GM18858 (cell line): ENCODE results near the gene TPM2.
"Not testable (repeated sequence)": the region's sequence is repeated elsewhere in the genome, so short reads cannot be mapped to it uniquely, and the experiment has no call there.

Experiments used
- ATAC-seq: cut with Tn5 transposase; IDR thresholded peaks from one replicate; pipeline ENCODE4 v1.9.1; 2021; ENCODE audit not compliant: unreplicated experiment

The TPM2 gene

GRCh38 chr9:35656831-35657545, 32.7 kb downstream of the TPM2 start:
- no peak for ATAC-seq

- ATAC-seq = no peak
These were observed 33.4 kb downstream of the TPM2 start for GRCh38 chr9:35656348-35656747.

DNA sequence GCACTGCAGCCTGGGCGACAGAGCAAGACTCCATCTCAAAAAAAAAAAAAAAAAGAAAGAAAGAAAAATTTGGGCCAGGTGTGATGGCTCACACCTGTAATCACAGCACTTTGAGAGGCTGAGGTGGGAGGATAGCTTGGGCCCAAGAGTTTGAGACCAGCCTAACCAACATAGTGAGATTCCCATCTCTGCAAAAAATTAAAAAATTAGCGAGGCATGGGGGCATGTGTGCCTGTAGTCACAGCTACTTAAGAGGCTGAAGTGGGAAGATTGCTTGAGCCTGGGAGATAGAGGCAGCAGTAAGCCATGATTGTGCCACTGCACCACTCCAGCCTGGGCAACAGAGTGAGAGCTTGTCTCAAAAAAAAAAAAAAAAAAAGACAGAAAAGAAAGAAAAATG, 36.1 kb downstream of the TPM2 start:
- ATAC-seq = no peak

GRCh38 chr9:35652829-35653209, 36.9 kb downstream of the TPM2 start:
- no peak for ATAC-seq

DNA sequence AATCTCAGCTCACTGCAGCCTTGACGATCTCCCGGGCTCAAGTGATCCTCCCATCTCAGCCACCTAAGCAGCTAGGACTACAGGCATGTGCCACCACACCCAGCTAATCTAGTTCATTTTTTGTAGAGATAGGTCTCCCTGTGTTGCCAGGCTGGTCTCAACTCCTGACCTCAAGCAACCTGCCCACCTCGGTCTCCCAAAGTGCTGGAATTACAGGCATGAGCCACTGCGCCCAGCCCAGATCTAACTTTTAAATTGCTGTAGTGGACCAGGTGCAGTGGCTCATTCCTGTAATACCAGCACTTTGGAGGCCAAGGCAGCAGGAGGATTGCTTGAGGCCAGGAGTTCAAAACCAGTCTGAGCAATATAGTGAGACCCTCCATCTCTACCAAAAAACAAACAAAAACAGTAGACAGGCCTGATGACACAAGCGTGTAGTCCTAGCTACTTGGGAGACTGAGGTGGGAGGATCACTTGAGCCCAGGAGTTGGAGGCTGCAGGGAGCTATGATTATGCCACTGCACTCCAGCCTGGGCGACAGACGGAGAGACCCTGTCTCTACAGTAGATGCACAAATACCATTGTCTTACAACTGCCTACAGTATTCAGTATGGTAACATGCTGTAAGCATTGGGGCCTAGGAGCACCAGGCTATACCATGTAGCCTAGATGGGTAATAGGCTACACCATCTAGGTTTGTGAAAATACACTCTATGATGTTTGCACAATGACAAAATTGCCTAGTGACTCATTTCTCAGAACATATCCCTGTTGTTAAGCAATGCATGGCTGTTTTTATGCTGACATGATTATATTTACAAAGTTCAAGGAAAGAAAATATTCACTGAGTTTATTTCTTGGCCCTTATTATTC, 37.5 kb downstream of the TPM2 start:
- ATAC-seq = no peak

DNA sequence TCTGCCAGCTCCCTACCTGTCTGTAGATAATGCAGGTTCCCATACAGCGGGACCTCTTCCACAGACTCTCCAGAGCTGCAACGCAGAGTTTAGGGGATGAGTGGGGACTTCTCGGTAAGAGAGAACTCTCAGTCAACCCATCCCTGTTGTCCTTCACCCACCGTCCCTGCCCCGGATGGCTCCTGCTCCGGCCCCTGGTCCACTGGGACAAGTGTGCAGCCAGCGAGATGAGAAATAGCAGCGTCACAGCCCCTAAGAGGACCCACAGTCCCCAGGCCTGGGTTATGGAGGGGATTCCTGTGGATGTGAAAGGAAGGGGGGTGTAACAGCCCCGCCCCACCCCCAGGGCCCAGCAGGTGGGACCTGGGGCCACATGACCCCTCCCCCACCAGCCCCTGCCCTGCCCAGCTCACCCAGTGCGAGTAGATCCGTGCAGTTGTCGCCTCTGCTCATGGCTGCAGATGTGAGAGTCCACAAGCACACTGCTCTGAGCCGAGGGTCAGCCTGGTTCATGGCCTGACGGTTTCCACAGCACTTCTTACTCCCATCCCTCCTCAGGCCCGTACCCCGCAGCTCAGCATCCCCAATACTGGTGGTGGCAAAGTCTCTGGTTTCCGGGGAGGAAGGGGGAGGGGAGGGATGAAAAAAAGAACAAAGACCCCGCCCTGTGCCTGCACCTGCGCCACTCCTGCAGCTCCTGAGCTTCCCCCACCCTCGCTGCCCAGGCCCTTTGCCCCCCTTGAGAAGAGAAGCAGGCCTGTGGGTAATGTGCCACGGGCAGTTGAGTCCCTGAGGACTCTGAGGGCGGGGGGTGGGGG, 39.2 kb downstream of the TPM2 start, which contains the start of gene SIT1:
TSS of gene SIT1 (minus strand) at position 591 of the 818 bp plus-strand sequence. CDS start at position 513, 78 bp downstream.
- ATAC-seq = no peak

GRCh38 chr9:35649431-35650340, 40.0 kb downstream of the TPM2 start:
- no peak for ATAC-seq

DNA sequence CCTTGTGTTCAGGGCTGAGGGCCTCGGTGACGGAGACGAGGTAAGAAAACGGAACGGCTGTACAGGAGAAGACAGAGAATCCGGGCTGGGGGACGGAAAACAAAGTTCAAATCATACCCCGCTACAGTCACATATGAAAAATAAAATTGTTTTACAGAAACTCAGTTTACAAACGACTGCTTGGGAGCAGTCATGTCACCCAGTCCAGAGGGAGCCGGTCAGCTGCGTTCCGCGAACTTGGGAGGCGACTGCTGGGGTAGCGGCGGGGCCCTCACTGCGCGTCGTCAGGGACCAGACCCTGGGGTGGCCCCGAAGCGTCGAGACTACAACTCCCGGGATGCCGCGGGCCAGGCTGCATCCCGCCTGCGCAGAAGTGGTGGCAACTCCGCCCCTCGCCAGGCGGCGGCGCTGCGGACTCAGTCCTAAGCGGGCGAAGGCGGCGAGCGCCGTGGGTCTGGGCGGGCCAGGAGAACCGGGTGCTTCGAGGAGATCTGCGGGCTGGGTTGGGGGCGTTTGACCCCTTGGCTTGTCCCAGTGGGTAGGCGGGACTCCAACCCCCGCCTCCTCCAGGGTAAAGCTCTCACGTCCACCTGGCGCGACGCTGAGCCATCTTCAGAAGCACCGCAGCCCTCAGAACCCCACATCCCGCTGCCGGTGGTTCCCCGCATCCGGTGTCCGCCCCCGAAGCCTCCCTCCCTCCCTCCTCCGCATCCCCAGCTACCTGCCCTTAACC, 43.0 kb downstream of the TPM2 start:
- ATAC-seq = peak; percentile 67

DNA sequence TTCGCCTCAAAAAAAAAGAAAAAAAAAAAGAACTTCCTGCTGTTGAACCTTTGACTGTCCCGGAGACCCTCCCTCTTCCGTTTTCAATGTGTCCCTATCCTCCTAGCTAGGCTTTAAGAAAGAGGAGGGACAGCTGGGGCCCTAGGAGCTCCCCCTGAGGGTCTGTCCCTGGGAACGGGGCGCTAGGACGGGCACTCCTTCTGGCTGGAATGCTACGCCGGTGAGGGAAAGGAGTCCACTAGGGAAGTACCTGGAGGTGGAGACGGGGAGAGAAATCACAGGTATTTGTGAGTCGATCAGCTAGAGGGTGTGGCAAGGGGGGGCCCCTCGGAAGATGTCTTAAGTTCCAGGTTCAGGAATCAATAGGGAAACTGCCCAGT, 43.6 kb downstream of the TPM2 start:
- ATAC-seq = peak; percentile 9

GRCh38 chr9:35645736-35646135, 44.0 kb downstream of the TPM2 start:
- ATAC-seq = not testable (repeated sequence)

DNA sequence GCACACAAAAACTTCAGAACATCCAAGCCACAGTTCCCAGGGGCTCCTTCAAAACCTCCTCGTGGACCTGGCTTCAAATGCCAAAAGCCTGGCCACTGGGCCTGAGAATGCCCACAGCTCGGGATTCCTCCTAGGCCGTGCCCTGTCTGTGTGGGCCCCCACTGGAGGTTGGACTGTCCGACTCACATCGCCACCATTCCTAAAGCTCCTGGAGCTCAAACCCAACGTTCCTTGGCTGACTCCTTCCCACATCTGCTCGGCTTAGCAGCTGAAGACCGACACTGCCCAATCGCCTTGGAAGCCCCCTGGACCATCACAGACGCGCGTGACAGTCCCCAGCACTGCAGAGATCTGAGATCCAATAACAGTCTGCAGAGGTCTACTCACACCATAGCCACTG, 46.7 kb downstream of the TPM2 start:
- no peak for ATAC-seq

GRCh38 chr9:35641478-35641877, 48.2 kb downstream of the TPM2 start:
- ATAC-seq = not testable (repeated sequence)

GRCh38 chr9:35640431-35640830, 49.3 kb downstream of the TPM2 start:
- ATAC-seq = not testable (repeated sequence)

- no peak for ATAC-seq
These were observed 50.1 kb downstream of the TPM2 start for GRCh38 chr9:35639631-35640030.

DNA sequence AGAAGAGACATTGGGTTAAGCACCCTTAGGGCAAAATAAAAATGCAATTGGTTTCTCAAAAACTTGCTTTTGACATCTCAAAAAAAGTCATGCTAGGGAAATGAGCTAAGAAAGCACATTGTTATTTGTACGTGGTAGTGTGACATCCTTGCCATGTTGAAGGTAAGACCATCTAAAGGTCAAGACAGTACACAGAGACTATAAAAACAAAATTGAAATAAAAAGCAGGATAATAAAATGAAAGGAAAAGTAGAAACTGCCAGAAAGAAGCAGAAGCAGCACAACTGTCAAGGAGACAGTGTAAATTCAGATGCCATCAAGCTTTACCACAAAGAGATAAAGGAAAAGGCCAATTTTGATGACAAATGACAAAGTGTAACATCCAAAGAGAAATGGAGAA, 50.5 kb downstream of the TPM2 start:
- ATAC-seq = not testable (repeated sequence)

GRCh38 chr9:35638751-35639150, 51.0 kb downstream of the TPM2 start:
- ATAC-seq = not testable (repeated sequence)

DNA sequence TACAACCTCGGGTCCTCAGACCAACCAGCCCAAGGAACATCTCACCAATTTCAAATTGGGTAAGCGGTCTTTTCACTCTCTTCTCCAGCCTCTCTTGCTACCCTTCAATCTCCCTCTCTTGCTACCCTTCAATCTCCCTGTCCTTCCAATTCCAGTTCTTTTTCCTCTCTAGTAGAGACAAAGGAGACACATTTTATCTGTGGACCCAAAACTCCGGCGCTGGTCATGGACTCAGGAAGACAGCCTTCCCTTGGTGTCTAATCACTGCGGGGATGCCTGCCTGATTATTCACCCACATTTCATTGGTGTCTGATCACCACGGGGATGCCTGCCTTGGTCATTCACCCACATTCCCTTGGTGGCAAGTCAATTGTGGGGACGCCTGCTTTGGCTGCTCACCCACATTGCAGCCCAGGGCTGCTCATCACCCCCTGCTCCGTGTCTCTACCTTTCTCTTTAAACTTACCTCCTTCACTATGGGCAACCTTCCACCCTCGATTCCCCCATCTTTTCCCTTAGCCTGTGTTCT, 52.2 kb downstream of the TPM2 start:
- not testable (repeated sequence) for ATAC-seq

DNA sequence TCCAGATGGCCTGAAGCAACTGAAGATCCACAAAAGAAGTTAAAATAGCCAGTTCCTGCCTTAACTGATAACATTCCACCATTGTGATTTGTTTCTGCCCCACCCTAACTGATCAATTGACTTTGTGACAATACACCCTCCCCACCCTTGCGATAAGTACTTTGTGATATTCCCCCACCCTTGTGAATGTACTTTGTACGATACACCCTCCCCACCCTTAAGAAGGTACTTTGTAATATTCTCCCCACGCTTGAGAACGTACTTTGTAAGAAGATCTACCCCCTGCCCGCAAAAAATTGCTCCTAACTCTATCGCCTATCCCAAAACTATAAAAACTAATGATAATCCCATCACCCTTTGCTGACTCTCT, 52.9 kb downstream of the TPM2 start:
- not testable (repeated sequence) for ATAC-seq

GRCh38 chr9:35636135-35636876, 53.4 kb downstream of the TPM2 start:
- no peak for ATAC-seq
